Hepatocyte (in vitro differentiated cells): ENCODE results near the gene BAIAP2L1.

Experiments used
- CTCF ChIP-seq: fragments of 200-600 bp; sonication (generic); IDR thresholded peaks from 2 replicates; pipeline ENCODE4 v1.5.1; 2016; ENCODE audit warnings: antibody characterized with exemption, mild to moderate bottlenecking; ENCODE audit not compliant: poor library complexity
- EZH2 ChIP-seq: fragments of 200-600 bp; sonication (generic); IDR thresholded peaks from 2 replicates; pipeline ENCODE4 v1.6.1; 2016; ENCODE audit warnings: antibody characterized with exemption, mild to moderate bottlenecking, borderline replicate concordance

GRCh38 chr7:98321301-98321700 is 79.6 kb downstream of the BAIAP2L1 start:
- no peak for TF ChIP-seq EZH2
- TF ChIP-seq CTCF = no peak
